Kasumi-1 (cell line): ENCODE data around the gene CUL9.

Experiments
- DNase-seq, 2 experiments: peaks; one replicate each; lab custom pipeline; 2025; lab: John Stamatoyannopoulos, UW

The CUL9 gene

DNA sequence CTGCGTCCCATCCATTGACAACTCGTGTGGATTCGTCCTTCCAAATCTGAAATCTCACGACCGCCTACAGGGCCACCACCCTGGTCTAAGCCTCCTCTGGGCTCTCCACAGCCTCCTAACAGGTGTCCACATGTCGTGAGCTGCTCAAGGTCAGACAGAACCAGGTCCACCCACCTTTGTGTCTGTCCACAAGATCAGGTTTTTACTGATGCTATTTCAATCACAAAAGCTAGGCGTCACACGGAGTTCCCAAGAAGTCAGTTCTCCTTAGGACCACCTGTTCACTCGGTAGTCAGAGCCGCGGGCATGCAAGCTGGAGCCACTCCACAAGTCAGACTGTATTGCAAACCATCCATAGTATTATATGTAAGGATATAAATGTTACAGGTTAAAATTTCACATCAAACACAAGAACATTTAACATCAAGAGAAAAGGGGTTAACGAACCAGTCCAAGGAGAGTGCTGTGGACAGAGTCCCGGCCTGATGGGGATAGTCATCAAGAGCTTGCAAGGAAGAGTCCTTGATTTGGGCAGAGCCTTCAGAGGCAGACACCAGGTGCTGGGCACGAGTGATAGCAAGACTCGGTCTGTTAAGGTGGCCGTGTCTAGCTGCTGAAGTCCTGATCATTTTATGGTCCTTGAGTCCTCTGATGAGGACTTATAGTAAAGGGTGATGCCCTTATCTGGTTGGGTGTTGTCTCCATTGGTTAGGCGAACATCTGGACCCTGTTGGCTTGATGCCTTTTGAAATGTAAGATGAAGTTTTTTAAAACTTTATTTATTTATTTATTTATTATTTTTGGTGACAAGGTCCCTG is 48.0 kb downstream of the CUL9 start:
- DNase-seq = no peak

DNA sequence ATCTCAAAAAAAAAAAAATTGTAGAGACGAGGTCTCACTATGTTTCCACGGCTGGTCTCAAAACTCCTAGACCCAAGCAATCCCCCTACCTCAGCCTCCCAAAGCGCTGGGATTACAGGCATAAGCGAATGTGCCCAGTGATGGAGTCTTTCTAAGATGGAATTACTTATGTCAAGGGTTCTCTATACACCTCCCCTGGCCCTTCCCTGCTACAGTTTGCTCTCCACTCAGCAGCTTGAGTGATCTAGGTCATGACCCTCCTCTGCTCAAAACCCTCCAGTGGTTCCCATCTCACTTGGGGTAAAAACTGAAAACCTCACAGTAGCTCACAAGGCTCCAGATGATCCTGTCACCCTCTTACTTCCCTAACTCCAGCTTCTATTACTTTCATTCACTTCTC is 49.1 kb downstream of the CUL9 start:
- DNase-seq = no peak

DNA sequence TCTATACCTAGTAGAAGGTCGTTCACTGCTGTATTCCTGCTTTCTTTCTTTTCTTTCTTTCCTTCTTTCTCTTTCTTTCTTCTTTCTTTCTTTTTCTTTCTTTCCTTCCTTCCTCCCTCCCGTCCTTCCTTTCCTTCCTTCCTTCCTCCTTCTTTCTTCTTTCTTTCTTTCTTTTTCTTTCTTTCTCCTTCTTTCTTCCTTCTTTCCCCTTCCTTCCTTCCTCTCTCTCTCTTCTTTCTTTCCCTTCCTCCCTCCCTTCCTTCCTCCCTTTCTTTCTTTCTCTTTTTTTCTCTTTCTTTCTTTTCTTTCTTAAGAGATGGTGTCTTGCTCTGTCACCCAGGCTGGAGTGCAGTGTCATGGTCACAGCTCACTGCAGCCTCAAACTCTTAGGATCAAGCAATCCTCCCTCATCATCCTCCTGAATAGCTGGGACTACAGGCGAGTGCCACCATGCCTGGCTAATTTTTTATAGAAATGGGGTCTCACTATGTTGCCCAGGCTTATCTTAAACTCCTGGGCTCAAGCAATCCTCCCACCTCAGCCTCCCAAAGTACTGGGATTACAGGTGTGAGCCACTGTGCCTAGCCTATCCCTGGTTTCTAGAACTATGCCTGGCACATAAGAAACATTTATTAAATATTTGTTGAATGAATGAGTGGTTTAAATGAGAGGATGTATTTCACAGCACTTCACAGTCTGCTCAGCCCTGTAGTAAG is 49.9 kb downstream of the CUL9 start:
- DNase-seq = no peak

DNA sequence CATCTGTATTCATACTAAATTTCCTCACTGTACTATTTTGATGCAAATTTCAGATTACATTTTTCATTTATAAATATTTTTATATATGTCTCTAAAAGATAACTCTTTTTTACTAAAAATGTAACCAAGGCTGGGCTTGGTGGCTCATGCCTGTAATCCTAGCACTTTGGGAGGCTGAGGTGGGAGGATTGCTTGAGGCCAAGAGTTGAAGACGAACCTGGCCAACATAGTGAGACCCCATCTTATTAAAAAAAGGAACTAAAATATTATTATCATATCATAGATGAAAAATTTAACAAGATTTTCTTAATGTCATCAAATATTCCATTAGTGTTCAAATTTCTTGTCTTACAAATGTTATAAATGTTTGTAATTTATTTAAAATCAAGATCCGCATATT is 53.8 kb downstream of the CUL9 start:
- no peak for DNase-seq

DNA sequence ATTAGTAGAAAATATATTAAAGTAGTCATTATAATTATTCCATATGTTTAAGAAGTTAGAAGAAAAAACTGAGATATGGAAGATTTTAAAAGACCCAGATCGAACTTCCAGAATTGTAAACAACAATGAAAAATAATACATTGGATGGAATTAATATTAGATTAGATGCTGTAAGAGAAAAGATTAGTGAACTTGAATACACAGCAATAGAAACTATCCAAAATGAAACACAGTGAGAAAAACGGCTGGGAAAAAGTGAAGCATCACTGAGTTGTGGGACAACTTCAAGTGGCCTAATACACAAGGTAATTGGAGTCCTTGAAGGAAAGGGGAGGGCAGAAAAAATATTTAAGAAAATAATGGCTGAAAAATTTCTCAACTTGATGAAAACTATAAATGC is 57.1 kb downstream of the CUL9 start:
- no peak for DNase-seq

DNA sequence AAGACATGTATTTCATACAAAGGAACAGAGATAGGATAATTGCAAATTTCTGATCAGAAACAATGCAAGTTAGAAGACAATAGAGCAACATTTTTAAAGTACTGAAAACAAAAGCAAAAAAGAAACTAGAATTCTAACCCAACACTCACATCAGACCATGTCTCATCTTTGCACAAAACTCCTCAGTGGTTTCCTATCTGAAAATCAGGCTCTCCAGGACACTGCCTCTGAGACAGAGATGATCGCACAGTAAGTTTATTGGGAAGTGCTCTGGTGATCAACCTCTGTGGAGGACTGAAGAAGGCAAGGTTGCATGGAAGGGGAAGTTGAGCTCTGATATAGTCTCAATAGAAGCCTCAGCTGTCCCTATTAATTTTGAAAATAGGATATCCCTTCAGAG is 59.0 kb downstream of the CUL9 start:
- peak in 1 of 2 experiments; percentile 20 for DNase-seq

DNA sequence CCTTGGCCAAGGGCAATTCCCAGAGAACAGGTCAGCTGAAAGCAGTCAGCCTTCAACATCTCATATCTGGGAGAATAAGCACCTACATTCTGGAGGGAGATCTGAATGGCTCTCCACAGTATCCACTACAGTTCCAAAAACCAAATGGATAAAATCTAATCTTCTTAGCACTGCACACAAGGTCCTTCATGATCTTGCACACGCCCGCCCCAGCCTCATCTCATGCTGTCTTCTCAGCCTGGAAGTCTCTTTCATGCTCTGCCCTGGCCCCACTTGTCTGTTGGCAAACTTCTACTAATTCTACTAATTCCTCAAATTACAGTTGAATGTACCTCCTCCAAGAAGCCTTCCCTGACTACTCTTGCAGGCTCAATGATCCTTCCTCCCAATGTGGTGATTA is 59.5 kb downstream of the CUL9 start:
- no peak for DNase-seq

DNA sequence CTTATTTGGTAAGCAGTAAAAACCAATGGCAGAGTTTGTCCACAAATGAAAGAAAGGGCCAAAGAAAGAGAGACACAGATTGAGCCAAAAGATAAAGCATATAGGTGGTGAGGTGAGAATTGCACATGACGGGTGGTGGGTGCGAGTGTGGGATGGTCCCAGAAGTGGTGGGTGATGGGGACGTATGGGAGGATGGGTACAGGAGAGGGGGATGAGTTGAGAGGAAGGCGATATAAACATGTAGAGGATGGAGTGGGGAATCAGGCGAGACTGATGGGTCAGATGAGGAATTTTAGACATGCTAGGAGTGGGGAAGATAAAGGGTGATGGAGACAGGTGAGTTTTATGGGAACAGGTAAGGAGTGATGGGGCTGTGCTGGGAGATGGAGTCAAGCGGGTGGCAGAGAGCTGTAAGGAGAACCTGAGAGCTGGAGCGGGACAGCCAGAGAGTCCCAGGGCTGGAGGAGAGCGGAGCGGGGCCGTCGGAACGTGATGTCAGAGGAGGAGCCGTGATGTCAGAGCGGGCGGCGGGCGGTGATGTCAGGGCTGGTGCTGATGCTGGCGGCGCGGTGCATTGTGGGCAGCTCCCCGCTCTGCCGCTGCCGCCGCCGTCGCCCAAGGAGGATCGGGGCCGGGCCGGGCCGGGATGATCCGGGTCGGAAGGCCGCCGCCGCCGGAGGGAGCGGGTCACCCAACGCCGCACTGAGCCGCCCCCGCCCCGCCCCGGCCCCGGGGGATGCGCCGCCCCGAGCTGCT is 61.1 kb downstream of the CUL9 start, which contains the start of gene TTBK1:
Gene TTBK1 (plus strand): TSS at position 574 of the 756 bp plus-strand sequence. CDS start 3,180 bp downstream, outside the sequence.
- DNase-seq = no peak

DNA sequence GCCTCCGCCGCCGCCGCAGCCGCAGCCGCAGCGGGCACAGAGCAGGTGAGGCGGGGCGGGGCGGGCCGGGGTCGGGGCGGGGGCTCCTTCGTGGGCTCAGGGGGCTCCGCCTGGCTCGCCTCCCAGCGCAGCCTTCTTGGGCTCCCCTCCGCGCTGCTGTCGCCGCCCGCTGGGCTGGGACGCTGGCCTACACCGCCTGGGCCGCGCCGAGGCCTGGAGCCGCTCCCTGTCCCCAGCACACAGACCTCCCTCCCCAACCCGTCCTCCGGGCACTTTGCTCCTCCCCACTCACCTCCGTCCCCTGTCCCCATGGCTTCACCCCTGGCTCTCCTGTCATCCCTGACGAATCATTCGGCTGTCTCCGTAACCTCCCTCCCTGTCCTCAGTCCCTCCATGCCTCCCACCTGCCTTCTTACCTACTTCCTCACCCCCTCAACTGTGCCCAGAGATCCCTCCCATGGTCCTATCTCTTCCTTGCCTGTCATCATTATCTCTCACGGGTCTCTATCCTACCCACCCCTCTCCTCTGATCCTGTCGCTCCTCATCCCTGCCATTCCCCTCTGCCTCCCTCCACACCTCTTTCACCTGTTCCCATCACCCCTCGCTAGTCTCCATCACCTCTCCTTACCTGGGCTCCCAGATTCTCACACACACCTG is 61.8 kb downstream of the CUL9 start:
- no peak for DNase-seq

DNA sequence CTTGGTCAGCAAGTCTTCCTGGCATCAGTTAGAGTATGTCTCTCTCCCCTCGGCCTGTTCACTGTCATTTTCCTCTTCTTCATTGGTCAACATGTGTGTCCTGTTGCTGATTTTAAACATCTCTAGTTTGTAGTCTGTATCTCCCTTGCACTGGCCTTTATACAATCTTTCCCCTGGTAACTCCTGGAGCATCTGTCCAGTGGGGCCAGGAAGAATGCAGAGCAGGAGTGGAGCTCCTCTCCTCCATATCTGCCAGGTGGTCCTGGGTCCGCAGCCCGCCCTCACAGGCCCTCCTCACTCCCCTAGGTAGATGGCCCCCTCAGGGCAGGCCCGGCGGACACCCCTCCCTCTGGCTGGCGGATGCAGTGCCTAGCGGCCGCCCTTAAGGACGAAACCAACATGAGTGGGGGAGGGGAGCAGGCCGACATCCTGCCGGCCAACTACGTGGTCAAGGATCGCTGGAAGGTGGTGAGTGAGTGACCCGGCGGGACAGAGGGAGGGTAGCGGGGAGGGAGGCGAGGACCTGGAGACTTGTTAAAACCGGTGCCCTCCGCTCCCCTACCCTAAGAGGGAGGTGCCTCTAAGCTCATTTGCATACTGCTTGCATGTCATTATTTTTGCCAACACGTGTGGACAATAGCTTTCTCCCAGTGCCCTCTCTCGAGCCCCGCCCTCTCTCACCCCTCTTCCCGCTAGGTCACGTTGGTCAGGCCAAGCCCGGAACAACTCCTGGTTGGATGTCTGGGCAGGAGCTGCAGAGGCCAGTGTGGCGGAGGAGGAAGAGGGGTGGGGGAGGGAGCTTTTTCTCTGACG is 64.5 kb downstream of the CUL9 start:
- no peak for DNase-seq

DNA sequence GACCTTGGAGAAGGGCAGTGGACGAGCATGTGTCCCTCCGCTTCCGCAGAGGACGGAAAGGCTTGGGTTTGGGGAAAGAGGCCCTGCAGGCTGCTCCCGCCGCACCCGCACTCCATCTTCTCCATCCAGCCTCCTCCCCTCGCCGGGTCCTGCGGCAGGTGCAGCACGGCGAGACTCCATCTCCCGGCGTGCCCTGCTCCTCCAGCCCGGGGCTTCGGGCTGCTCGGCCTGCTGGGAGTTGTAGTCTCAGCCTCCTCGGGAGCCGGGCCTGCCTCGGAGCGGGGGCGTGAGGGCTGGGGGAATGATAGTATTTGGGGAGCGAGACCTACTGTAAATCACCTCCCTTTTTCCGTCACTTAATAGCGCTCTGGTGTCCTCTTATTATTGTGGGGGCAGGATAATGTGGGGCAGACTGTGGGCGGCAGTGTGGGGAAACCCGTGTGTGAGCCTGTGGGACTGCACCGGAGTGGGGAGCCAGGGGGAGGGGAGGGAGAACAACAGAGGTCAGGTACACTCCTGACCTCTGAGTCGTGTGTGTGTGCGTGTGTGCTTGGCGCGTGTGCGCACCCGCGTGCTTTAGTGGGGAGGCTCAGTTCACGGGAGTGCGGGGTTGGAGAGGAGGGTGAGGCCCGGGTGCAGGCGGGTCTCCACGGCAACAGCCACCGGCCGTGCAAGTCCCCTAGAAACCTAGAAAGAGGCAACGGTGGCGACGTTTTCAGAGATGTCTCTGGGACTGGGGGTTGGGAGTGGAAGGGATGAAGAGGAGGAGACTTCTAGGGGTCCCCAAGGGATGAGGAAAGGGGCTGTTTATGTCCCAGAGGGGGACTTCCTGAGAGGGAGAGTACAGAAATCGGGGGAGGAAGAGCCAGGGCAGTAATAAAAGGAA is 65.4 kb downstream of the CUL9 start:
- DNase-seq = peak; percentile 60 to 63

DNA sequence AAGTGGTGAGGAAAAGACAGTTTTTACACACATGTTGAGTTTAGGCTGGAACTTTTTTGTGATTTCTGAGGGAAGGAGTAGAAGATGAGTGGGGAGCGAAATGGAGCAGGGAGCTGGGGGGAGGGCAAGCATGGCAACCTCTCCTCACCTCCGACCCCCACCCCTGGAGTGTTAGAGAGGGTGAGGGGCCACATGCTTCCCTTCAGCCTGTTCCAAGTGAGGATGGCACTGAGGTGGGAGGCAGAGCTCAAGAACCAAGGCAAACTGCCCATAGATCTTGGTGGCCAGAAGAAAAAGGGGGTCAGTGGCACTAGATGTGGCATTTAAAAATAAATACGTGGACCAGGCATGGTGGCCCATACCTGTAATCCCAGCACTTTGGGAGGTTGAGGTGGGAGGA is 66.1 kb downstream of the CUL9 start:
- no peak for DNase-seq

DNA sequence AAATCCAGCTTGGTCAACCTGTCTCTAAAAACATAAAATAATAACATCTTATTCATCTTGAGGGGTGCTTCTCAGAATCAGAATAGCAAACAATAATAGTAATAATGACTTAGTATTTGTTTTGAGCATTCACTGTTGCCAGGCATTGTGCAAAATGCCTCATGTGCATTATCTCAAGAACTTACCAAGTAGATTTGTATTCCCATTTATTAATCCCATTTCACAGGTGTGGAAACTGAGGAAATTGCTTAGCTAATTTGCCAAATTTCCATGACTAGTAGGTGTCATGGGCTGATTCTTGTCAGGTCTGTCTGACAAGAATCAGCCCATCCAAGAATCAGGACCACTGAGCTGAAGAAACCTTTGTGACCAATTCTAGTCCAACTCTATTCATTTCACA is 66.8 kb downstream of the CUL9 start:
- DNase-seq = no peak

DNA sequence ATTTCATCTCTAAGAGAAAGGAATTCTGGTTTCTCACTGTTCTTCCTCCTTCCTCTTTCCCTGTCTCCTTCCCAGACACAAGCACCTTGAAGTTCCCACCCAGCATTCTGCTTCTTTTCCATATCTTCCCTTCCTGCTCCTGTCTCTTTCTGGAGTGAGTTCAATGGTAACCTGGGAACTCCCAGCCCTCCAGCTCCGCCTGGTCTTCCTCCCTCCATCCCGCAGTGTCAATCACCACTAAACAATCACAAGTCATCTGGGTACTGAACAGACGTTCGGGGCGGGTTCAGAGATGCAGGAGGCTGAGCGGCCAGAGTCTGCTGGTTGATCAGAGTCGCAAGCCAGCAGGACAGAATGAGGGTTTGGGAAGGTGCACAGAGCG is 69.0 kb downstream of the CUL9 start:
- DNase-seq = no peak

DNA sequence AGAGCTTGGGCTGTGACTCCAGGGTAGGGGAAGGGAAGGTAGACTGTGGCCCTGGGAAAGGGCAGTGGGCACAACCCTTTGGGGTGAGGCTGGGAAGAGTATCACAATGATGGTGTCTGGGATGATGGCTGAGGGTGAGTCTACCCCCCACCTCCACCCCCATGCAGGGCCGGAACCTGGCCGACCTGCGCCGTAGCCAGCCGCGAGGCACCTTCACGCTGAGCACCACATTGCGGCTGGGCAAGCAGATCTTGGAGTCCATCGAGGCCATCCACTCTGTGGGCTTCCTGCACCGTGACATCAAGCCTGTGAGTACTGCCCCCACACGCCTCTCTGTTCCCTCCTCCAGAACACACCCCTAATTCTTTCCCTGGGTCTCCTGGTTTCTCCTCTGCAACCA is 71.4 kb downstream of the CUL9 start:
- no peak for DNase-seq

DNA sequence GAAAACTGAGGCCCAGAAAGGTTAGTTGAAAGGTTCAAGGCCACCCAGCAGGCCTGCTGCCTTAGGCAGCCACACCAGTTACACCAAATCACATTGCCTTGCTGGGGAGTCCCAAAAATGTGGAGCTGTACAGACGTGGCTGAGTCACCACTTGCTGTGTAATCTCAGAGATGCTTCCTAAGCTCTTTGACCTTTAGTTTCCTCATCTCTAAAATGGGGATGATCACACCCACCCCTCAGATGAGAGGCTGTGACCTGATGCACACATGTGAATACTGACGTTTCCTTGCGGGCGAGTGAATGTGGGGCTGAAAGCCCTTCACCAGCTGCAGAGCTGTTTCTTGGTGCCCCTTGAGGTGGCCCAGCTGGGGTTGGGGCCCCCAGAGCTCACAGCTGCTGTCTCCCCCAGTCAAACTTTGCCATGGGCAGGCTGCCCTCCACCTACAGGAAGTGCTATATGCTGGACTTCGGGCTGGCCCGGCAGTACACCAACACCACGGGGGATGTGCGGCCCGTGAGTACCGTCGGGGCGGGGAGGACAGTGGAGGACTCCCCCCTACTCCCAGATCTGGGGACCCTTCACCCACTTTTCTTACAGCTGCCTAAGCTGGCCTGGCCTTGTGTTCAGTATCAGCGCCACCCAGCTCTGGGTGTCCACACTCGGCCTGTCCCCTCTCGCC is 72.3 kb downstream of the CUL9 start:
- DNase-seq = no peak

DNA sequence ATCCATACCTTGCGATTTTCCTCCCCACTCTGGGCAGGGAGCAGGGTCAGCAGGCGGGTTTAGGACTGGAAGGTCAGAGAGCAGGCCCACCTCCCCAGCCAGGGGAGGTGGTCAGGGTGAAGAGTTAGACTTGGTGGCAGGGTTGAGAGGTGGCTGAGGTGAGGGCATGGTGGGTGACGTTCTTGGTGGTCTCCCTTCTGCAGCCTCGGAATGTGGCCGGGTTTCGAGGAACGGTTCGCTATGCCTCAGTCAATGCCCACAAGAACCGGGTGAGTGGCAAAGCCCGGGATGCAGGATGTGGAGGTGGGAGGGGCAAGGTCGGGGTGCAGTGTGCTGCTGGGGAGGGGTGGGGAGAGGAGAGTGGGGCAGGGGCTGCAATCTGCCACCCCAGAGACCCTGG is 72.8 kb downstream of the CUL9 start:
- no peak for DNase-seq

DNA sequence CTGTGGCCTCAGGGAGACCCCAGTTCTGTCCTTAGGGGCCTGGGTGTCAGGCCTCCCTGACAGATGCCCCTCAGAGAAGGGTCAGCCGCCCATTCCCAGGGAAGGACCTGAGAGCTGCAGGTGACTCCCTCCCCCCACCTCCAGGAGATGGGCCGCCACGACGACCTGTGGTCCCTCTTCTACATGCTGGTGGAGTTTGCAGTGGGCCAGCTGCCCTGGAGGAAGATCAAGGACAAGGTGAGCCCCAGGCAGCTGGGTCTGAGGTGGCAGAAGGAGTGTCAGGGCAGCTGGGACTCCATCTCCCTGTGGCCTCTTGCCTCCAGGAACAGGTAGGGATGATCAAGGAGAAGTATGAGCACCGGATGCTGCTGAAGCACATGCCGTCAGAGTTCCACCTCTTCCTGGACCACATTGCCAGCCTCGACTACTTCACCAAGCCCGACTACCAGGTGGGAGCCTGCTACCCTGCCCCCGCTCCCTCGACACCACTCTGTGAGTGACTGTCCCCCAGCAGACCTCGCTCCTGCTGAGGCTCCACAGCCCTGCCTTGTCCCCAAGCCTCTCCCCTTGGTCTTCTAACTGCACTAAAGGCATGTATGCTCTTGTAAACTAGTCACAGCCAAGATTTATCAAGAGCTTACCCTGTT is 73.5 kb downstream of the CUL9 start:
- DNase-seq = no peak

DNA sequence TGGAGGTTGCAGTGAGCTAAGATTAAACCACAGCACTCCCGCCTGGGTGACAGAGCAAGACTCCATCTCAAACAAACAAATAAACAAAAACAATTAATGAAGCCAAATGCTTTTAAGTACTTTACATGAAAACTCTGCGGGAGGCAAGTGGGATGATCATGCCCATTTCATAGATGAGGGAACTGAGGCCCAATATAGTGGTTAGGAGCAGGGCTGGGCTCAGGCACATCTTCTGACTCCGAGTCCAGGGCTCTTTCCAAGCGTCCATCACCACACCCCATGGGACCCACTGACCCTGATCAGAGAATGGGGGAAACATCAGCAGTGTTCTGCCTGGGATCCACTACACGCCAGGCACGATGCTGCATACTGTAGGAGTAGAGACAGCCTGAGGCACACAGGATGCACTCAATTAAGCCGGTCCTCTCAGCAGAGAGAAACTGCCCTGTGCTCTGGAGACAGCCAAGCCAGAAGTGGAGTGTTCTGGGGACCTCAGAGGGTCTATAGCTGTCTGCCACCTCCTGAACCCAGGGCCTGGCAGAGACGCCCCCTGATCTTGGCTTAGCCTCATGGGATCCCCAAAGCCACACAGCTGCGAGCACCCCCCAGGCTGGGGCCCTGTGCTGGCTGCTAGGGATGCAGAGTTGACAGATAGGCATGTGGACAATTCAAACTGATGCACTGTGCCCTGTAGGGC is 74.8 kb downstream of the CUL9 start:
- DNase-seq = no peak
